DMS 273 (cell line): ENCODE results near the gene PAPPA2.
A peak's percentile ranks its signal among the peaks of the same experiment; 100 is the strongest.

ENCODE experiments used
- DNase-seq: peaks from one replicate; lab custom pipeline; 2025; ENCODE audit not compliant: unreplicated experiment; lab: John Stamatoyannopoulos, UW

Gene PAPPA2

DNA sequence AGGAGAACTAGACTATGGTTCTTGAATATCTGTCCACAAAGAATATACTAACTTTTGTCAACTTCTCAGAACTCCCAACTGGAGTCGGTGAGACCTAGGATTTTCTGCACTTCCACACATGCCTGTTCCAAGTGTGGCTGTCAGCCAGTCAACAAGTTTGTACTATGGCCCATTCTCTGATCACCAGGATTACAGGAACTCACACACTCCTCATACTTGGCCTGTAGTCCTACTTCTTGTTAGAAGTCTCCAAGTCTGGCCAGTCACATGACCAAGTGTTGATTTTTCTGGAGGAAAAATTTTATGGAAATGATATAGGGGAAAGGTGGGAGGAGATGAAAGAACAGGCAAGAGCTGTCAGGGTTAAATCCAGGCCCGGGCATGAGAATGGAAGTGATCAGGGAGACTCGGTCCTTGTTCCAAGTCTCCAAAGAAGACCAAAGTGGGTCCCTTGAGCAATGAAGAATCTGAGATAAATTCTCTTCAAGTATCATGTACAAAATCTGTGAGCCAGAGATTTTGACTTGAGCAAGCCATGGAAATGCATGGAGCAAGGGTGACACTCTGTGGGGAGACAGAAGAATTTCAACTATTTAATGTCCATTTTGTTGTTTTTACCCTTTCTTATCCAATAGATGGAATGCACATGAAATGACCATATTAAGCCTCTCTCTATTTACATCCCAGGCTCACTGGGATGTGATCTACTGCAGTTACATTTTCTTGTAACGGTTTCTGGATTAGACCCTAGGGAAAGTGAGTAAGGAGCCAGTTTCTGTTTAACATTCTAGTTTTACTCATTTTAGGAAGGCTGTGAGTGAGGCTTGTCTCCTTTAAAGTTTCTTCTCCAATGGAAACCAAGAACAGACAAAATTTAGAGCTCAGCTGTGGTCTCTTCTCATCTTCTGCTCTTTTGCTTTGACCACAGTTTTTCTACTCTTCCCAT lies 380.6 kb downstream of the PAPPA2 start:
- DNase-seq = peak; percentile 77

DNA sequence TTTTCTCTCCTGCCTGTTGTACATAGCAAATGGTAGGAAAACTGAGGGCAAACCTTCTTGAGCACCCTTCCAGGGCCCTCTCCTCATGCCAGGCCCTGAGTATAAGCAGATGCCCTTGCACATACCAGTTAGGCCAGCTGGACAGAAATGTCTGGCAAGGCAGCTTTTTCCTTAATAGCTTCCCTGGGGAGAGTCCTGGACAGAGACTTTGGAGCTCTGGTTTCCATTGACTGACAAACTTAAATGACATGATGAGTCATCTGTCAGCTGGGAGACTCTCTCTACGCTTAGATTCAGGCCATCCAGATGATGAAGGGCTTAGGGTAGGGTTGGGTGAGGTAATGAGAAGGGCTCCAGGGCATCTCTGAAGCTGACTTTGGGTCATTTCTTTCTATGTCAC lies 384.1 kb downstream of the PAPPA2 start:
- peak; percentile 75 for DNase-seq

DNA sequence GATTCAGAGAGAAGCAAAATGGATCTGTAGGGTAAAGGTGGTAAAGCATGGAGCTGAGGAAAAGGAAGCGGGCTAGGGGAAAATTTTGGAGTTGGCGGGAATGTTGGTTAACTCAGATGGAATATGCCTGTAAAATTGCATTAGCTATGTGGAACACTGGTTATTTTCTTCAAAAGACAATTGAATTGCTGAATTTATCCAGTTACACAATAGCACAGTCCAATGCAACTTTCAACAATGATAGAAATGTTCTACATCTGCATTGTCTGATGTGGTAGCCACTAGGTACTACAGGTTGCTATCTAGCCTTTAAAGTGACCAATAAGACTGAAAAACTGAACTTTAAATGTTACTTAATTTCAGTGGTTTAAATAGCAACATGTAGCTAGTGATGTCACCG lies 386.3 kb downstream of the PAPPA2 start:
- no peak for DNase-seq

DNA sequence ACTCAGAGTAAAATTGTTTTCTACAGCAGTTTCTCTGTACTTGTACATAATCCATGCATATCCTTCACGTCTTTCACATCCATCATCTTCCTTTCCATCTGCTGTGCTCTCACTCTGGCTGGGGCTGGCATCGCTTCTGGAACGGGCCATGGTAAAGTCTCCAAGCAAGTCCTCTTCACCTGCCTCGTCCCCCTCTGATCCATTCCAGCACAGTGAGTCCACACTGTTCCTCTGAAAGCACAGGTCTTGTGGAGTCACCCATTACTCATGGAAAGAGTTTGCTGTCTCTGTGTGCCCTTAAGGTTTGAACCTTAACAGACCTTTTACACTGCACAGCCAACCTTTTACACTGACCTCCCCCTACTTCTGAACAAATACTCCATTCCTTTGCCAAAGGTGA lies 387.9 kb downstream of the PAPPA2 start:
- no peak for DNase-seq

DNA sequence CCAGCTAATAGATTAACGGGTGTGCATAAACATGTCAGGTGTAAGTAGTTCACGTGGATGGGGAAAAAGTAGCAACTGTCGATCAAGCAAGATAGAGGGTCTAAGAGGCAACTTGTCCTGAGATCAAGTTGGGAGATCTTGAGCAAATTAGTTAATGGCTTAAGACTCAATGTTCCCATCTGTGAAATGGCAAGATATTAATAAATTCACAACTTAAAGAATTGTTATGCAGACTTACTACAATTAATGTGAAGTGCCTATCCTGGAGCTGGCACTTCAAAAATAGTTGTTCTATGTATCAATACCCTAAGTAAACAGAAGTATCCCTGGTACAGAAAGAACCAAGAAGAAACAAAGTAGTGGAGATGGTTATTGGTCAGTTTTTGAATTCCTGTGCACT lies 389.1 kb downstream of the PAPPA2 start:
- DNase-seq = no peak

- DNase-seq = no peak
Measured at GRCh38 chr1:176853503-176853902, 390.5 kb downstream of the PAPPA2 start.

DNA sequence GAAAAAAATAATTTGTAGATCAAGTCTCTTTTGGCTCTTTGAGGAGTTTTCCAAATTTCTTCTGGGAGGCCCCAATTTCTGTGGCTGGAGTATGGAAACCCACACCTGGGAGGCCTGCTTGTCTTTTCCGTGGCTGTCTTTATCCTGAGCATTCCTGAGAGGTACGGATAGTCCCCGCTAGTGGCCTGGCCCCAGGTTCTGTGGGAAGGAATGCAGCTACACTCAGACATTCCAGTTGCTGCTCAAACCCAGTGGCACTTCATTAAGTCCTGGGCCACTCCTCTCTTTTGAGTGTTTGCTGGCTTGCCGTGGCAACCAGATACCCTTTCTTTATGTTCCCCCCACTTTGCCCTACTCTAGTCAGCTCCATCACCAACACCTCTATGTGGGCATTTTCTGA lies 391.1 kb downstream of the PAPPA2 start:
- DNase-seq = no peak

GRCh38 chr1:176854758-176855745 lies 392.1 kb downstream of the PAPPA2 start:
- DNase-seq = no peak

DNA sequence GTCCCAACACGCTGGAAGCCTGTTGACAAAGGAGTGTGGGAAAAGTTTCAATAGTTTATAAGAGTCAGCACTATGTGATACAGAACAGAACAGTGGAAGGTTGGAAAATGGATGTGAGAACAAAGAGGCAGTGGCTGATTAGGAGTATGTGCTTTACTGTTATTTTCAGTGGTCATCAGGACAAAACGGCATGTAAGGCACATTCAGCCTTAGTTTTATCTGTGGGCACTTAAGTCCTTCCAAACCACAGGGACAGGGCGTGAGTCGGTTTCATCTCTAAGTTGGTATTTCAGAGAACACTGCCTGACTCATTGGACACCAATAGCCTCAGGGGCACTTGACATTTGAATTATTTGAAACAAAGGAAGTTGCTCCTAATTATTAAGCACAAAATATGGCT lies 394.7 kb downstream of the PAPPA2 start:
- DNase-seq = no peak

DNA sequence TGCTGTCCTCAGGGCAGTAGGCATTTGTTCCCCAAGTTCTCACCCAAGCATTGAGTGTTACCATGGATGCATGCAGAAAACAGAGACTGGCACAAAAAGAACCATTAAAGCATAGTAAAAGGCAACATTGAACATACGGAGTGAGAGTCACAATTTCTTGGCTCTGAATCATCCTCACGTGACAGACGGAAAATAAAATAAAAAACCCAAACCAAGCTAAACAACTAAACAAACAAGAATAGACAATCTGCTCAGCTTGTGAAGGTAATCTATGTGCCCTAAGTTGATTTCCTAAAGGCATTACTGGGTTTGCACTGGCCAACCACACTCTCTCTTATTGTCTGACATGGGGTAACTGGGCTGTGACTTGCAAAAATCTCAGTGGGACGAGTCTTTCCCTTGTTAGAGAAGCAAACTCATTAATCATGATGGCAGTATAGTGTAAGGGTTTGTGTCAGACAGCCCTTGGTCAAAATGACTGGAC lies 395.5 kb downstream of the PAPPA2 start:
- no peak for DNase-seq

DNA sequence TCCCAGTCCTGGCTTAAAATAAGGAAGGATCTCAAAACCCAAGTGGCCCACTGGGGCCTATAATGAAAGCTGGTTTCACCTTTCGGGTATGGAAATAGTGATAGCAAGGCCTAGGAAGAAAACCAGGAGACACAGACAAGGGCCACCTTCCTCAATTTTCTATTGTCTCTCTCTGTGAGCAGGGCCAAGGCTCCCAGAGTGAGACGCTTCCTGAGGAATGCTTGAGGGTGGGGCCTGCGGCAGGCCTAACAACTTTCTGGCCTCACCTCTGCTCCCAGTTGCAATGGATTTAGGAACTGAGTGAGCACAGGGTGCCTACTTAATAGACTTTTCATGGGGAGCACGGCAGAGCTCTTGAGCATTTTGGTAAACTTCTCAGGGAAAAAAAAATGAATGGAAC lies 400.6 kb downstream of the PAPPA2 start:
- DNase-seq = no peak

GRCh38 chr1:176864211-176864610 lies 401.2 kb downstream of the PAPPA2 start:
- DNase-seq = no peak

DNA sequence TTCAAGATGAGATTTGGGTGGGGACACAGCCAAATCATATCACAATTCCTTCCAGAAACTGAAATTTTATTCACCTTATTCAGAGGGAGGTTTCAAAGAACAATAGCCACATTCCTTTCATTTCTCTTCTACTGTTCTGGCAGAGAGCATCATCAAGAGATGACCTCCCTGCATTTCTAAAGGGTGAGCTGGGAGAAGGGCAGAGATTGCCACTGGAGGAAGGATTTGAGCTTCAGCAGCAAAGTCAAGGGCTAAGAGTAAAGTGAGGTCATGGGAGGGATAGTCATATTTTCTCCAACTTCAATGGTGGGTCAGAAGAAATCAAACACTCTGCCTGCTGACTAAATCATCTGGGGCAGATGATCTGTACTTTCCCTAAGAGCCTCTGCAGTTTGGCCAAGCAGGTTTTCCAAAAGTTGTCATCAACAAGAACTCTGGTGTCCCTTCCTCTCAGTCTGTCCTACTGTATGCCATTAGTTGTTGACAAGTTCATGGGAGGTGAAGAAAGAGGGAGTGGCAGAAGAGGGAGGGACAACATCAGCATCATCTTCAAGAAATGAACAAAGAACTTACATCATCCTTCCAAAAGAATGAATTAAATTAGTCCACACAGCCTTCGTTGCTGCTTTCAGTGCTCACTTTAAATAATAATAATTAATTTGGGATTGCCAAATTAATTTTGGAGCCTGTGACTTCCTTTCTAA lies 403.2 kb downstream of the PAPPA2 start:
- DNase-seq = no peak

DNA sequence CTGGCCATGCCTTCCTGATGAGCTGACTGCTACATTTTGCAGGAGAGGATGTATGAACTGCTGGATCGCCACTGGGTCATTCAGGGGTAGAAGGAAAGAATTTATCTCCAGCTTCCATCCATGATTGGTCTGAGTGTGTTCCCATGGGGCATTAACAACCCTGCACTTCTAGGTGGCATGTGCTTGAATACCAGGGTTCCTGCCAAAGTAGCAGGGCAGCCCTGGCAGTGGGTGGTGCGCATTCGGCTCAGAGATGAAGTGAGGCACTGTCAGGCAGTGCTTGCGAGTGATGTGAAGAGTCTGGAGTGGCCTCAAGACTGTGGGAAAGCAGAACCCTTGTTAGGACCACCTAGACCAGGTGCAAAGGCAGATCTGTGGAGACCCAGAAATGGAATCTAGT lies 406.6 kb downstream of the PAPPA2 start:
- no peak for DNase-seq

GRCh38 chr1:176876966-176877515 lies 414.1 kb downstream of the PAPPA2 start:
- no peak for DNase-seq

DNA sequence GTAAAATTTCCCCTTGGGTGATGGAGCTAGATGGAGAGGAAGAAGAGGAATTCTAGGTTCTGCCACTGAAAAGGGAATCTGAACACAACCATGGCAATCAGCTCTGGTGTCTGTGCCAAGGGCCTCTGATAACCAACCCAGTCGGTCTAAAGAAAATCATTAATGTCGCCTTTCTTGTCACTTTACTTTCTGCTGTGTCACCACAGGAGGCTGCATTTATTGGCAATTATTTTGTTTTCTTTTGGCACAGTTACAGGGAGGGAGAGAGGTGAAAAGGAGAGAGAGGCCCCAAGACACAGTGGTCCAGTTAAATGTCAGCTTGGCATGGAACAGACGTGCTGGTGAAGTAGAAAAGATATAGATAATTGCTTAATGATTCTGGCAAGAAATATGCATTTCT lies 414.6 kb downstream of the PAPPA2 start:
- no peak for DNase-seq

GRCh38 chr1:176878750-176879536 lies 416.0 kb downstream of the PAPPA2 start:
- DNase-seq = peak; percentile 25

DNA sequence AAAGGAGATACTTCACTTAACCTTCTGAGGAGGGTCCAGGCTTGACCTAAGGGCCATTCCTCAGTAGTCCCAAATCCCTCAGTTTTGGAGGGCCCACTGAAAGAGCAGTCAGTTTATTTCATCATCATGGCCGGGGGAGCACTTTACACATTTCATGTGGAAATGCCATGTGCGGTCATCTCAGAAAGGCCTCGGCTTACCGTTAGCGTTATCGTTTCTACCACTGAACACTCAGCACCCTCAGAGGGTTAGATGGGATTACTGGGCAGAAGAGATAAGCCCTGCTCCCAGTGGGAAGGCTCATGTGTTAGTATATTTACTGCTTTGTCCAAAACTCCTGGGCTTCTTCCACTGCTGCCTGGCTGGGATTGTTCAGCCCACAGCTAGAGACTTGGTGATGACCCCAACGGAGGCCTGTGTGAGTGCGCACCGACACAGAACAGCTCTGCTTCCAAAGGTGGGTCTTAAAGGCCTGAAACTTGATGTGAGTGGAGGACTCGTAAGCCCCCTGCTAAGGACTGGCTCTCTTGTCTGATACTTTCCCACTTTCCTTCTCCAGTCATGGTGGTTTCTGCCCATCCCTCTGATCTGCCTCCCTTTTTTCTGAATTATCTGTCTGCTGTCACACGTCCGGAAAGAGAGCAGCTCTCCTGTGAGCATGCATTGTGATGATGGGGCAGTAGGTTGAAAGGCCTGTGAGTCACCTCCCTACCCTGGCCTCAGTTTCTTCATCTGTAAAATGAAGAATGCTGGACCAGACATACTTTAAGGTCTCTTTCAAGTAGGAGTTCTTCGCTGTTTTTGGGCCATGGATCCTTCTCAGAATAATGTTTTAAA lies 417.0 kb downstream of the PAPPA2 start:
- no peak for DNase-seq
